Progenitor cell of endocrine pancreas (in vitro differentiated cells): ENCODE results near the gene STXBP4. TPM values are rescaled to one million over a fixed set of nuclear protein-coding genes. Genes with fewer than 3 reads are reported as not detected.

Experiments
- DNase-seq: peaks from one replicate; pipeline ENCODE4 v3.0.0; 2021; ENCODE audit warnings: low spot score; ENCODE audit not compliant: unreplicated experiment
- H3K27ac Mint-ChIP-seq: 2 replicates; pipeline ENCODE4 v1.8.0; 2021; ENCODE audit warnings: mild to moderate bottlenecking, moderate library complexity, mixed read lengths
- H3K27me3 Mint-ChIP-seq: 2 replicates; pipeline ENCODE4 v1.8.0; 2021; ENCODE audit warnings: mixed read lengths
- H3K36me3 Mint-ChIP-seq: 2 replicates; pipeline ENCODE4 v1.8.0; 2022; ENCODE audit warnings: mixed read lengths; ENCODE audit not compliant: insufficient read depth
- H3K4me1 Mint-ChIP-seq: 2 replicates; pipeline ENCODE4 v1.8.0; 2021; ENCODE audit warnings: low read depth, mixed read lengths
- H3K4me3 Mint-ChIP-seq: 2 replicates; pipeline ENCODE4 v1.8.0; 2021; ENCODE audit warnings: low read depth, mild to moderate bottlenecking, moderate library complexity, mixed read lengths
- H3K9me3 Mint-ChIP-seq: 2 replicates; pipeline ENCODE4 v1.8.0; 2021; ENCODE audit warnings: low read depth, mixed read lengths
- total RNA-seq: library from RNA; stranded (reverse); gene quantifications from 2 replicates; pipeline ENCODE4 v1.2.1, GENCODE V29; 2021
- TF ChIP-seq, protein P1 (sequence below): fragments of 200-600 bp; sonication (generic); IDR thresholded peaks from one replicate; pipeline ENCODE4 v1.5.0; 2021; ENCODE audit warnings: antibody characterized with exemption, mild to moderate bottlenecking; ENCODE audit not compliant: unreplicated experiment

STXBP4 gene
- total RNA-seq, 1 donor from 2014 or later: 45.0 TPM

DNA sequence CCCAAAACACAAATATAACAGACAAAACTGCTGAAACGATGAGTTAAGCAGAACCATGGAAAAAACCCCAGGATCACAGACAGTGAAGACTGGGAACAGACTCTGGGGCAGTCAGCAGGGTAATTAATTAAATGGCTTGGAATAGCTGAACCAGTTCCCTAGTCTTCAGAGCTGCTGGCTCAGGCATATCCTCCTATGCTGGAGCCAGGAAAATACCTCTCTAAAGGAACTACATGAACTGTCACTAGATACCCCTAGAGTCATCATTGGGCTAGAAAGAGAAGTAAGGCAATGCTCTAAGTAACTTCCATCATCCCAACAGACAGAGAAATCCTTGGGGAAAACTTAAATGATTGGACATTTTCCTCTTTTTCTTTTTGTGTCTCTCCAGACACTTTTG is 113.0 kb downstream of the STXBP4 start:
- Mint-ChIP-seq H3K4me1 (no peaks in the 10 kb centered on the region), H3K9me3 (peaks cover 4% of the 10 kb centered on the region), H3K4me3 (no peak overlapping the region), H3K27me3 (no peaks in the 10 kb centered on the region), H3K36me3 (peaks cover 20% of the 10 kb centered on the region), H3K27ac (no peak overlapping the region)
- TF ChIP-seq, protein P1, sequence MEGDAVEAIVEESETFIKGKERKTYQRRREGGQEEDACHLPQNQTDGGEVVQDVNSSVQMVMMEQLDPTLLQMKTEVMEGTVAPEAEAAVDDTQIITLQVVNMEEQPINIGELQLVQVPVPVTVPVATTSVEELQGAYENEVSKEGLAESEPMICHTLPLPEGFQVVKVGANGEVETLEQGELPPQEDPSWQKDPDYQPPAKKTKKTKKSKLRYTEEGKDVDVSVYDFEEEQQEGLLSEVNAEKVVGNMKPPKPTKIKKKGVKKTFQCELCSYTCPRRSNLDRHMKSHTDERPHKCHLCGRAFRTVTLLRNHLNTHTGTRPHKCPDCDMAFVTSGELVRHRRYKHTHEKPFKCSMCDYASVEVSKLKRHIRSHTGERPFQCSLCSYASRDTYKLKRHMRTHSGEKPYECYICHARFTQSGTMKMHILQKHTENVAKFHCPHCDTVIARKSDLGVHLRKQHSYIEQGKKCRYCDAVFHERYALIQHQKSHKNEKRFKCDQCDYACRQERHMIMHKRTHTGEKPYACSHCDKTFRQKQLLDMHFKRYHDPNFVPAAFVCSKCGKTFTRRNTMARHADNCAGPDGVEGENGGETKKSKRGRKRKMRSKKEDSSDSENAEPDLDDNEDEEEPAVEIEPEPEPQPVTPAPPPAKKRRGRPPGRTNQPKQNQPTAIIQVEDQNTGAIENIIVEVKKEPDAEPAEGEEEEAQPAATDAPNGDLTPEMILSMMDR: no peak
- DNase-seq: no peak

DNA sequence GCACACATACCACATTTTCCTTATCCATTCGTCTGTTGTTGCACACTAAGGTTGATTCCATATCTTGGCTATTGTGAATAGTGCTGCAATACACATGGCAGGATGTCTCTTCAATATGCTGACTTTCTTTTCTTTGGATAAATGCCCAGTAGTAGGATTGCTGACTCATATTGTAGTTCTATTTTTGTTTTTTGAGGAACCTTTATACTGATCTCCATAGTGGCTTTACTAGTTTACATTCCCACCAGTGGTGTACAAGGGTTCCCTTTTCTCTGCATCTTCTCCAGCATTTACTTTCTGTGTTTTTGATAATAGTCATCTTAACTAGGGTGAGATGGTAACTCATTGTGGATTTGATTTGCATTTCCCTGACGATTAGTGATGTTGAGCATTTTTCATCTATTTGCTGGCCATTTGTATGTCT is 118.1 kb downstream of the STXBP4 start:
- Mint-ChIP-seq H3K27me3 (no peaks in the 10 kb centered on the region), H3K36me3 (peaks cover 32% of the 10 kb centered on the region), H3K9me3 (peaks cover 16% of the 10 kb centered on the region), H3K4me1 (peaks cover 7% of the 10 kb centered on the region), H3K27ac (no peak overlapping the region), H3K4me3 (no peak overlapping the region)
- no peak for DNase-seq
- TF ChIP-seq, protein P1: no peak

DNA sequence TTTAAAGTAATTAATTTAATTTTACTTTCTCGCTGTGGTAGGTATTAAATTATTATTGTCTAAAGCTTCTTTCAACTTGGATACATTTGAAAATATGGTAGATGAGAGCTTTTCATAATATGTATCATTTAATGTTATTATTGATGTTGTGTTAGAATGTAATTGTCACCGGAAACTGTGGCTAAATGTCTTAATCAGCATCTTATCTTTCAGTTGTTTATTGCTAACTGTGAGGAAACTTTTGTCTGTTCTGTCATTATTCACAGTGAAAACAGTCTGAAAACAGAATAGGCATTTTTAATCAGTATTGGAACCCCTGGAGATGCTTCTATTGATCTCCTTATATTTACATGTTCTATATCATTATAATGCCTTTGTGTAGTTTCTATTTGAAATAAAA is 120.7 kb downstream of the STXBP4 start:
- H3K4me3 Mint-ChIP-seq: no peak overlapping the region
- peaks cover 15% of the 10 kb centered on the region for H3K4me1 Mint-ChIP-seq
- H3K36me3 Mint-ChIP-seq: peaks cover 22% of the 10 kb centered on the region
- H3K27me3 Mint-ChIP-seq: no peaks in the 10 kb centered on the region
- H3K27ac Mint-ChIP-seq: no peak overlapping the region
- TF ChIP-seq, protein P1: no peak
- no peak for DNase-seq
- H3K9me3 Mint-ChIP-seq: peaks cover 16% of the 10 kb centered on the region

DNA sequence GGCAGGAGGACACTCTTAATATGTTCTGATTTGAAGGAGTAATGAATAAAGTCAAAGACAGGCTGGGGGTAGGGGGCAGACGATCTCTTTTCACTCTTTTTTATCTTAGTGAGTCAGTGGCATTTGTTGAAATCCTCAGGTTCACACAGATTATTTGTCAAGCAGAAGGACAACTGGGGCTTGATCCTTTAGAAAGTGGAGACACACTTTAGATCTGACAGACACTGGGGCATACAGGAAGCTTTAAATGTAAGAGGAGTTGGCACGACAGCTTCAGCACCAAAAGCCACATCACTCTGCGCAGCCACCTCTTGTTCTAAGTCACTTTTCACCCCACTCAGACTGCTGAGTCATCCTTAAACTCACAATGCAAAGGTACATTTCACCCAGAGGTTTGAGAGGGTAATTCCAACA is 121.5 kb downstream of the STXBP4 start:
- TF ChIP-seq, protein P1: no peak
- DNase-seq: no peak

DNA sequence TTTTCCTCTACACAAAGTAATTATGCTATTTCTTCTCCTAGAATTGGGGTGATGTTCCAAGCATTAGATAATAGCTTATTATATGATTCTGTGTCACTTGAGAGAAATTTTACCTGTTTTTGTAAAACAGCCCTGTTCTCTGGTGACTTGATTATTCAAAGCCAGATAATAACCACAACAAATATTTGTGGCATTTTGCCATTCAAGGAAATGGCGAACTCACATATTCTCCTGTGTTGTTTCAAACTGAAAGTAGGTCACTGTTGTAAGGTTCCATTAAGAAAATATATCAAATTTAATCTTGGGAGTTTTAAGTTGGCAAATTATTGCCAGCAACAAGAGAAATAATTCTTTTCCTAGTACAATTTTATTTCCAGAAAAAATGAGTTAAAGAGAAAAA is 124.8 kb downstream of the STXBP4 start:
- no peaks in the 10 kb centered on the region for H3K9me3 Mint-ChIP-seq
- no peak overlapping the region for H3K27ac Mint-ChIP-seq
- DNase-seq: no peak
- H3K4me1 Mint-ChIP-seq: peaks cover 17% of the 10 kb centered on the region
- TF ChIP-seq, protein P1: no peak
- no peak overlapping the region for H3K4me3 Mint-ChIP-seq
- peaks cover 13% of the 10 kb centered on the region for H3K36me3 Mint-ChIP-seq
- no peaks in the 10 kb centered on the region for H3K27me3 Mint-ChIP-seq

More for the DNA sequence above, 121.5 kb downstream of the STXBP4 start:
- Mint-ChIP-seq H3K27me3 (no peaks in the 10 kb centered on the region), H3K36me3 (peaks cover 25% of the 10 kb centered on the region), H3K9me3 (peaks cover 16% of the 10 kb centered on the region), H3K4me3 (no peak overlapping the region), H3K4me1 (peaks cover 17% of the 10 kb centered on the region), H3K27ac (peak overlapping the region; percentile 1)
